COR-L47 (cell line): Measurements from ENCODE around the gene SEC62.

Experiments
- DNase-seq: peaks from one replicate; lab custom pipeline; 2025; lab: John Stamatoyannopoulos, UW

The SEC62 gene, protein sequence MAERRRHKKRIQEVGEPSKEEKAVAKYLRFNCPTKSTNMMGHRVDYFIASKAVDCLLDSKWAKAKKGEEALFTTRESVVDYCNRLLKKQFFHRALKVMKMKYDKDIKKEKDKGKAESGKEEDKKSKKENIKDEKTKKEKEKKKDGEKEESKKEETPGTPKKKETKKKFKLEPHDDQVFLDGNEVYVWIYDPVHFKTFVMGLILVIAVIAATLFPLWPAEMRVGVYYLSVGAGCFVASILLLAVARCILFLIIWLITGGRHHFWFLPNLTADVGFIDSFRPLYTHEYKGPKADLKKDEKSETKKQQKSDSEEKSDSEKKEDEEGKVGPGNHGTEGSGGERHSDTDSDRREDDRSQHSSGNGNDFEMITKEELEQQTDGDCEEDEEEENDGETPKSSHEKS

DNA sequence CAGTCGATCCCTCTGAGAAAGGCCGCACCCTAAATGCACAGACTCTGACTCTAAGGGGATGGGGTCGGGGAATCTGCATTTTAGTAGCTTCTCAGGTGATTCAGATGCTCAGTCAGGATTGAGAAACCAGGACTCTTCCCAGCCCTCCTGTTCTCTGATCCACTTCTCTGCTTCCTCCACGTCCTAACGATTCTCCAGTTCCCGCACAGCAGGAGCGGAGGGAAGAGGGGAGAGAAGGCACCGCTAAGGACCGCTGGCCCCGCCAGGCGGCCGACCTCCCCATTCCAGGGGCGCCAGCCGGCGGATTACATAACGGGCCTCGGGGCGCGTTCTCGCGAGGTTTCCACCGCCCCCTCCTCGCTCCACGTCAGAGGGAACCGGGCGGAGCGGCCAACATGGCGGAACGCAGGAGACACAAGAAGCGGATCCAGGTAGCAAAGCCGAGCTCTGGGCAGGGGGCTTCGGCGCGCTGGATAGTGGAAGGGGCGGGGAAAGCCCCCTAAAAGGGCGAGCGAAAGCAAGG lies at the start of gene SEC62:
SEC62 (plus strand) TSS at position 380 of the 523 bp plus-strand sequence; CDS start at position 396, 16 bp downstream.
- peak; percentile 99 for DNase-seq

DNA sequence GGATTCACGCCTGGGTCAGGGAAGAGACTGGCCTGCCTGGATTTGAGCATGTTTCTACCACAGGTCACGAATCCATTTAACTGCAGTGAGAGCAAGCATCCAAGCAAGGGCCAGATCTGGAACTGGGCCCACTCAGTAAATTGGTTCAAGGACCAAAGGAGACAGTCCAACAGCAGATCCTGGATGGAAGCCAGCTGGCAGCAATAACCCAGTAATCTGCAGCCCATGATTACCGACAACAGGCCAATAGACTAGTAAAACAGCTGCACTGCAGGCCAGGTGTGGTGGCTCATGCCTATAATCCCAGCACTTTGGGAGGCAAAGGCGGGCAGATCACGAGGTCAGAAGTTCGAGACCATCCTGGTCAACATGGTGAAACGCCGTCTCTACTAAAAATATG lies 43.4 kb upstream of the SEC62 start:
- peak; percentile 100 for DNase-seq

GRCh38 chr3:169923831-169924230 lies 42.8 kb upstream of the SEC62 start:
- DNase-seq: no peak

- DNase-seq: no peak
These were observed 36.6 kb upstream of the SEC62 start for GRCh38 chr3:169929830-169930519.

DNA sequence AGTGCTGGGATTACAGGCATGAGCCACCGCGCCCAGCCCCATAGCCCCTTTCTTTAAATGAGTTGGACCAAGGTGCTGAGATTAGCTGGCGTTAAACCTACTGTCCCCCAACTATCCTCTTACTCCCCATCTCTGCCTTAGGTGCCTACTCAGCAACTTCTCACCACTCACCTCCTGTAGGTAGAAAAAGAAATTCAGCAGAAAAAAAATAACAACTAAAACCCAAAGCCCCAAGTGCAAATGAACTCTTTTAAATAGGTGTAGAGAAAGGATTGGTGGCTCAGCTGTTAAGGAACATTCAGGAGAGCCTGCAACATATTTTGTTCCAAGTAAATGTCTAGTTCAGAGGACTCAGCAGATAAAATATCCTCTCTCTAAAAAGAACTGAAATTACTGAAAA lies 35.8 kb upstream of the SEC62 start:
- DNase-seq: no peak

DNA sequence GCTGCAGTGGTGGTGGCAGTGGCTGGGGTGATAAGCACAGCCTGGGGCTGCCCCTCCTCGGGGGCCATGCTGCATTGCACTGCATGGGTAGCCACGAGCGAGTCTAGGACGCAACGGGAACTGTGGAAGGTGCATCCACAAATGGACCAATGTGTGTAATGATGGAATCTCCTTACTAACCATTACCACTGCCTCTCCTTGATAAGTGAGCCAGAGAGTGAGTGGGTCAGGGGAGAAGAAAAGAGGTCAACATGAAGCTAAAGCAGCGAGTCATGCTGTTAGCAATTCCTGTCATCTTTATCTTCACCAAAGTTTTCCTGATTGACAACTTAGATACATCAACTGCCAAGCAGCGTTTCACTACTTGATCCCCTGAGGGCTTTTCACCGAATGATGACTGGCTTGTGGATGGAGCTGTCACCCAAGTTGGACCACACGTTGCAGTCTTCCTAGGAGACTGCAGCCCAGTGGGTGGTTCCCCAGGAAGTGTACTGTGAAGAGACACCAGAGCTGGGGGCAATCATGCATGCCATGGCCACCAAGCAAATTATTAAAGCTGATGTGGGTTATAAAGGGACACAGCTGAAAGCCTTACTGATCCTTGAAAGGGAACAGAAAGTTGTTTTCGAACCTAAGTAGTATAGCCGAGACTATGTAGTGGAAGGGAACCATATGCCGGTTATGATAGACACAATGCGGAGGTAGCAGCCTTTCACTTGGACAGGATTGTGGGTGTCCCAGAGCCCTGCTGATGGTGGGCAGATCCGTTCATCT lies 34.7 kb upstream of the SEC62 start:
- no peak for DNase-seq

GRCh38 chr3:169939320-169939719 lies 27.3 kb upstream of the SEC62 start:
- DNase-seq: no peak

GRCh38 chr3:169939751-169940150 lies 26.9 kb upstream of the SEC62 start:
- no peak for DNase-seq

DNA sequence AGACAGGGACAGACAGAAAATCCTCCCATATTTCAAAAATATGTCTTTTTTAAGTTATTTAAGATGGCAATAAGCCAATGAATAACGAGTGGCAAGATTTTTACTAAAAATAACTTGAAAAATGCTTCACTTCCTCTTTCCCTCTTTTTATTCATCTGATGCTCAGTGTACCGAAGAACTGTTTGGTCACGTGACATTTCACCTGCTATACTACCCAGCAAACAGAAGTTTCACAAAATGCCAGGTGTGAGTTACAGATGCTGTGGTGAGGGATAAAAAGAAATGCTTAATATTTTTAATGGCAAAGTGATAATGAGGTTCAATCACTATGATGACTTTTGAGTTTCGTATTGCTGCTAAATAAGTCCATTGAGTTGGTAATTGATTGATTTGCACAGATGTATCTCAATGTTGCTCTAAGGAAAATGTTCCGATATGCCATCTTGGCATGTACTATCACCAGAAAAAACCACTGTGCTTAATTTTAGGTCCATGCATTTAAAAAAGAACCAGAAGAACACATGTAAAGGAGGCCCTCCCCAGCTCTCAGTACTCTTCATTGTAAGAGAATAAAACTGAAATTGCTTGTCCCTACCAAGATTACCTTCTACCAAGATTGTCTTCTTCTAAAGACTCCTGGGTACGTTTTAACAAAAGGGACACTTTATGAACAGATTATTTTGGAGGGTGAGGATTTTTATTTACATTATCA lies 26.0 kb upstream of the SEC62 start:
- DNase-seq: no peak

GRCh38 chr3:169945313-169945712 lies 21.3 kb upstream of the SEC62 start:
- no peak for DNase-seq

GRCh38 chr3:169946336-169946735 lies 20.3 kb upstream of the SEC62 start:
- no peak for DNase-seq

DNA sequence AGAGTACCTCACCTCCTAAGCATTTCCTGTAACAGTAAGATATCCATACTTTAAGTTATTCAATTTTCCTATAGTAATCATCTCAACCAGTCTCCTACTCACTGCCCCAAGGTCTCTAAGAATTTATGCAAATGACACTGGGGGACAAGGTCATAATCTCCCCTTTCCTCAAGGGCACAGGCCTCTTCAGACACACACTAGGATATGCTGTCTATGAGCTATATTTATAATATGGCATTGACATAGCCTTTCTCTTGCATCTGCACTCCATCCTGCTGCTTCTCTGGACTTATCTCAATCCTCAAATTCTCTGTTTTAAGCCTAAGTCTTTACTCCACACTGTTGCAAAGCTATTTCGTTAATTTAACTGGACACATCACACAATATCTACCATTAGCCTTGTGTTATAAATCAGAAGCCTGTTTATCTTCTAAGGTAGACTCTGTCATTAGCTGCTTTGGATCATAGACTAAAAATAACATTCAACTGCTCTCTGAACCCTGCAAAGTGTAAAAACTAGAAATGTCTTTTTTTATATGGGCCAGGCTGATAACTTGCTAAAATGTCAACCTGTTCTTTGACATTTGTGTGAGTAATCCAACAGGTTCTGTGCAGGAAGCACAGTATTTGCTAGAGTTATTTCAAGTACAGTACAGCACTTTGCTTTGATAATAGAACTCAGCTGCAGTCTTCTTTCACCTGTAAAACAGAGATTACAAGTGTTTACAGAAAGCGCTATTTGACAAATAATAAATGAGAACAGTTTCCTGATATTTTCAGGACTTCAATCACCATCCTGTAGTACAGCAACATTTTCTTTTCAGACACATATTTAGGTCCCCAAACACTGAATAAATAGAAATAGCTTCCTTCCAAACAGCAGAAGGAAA lies 17.8 kb upstream of the SEC62 start:
- DNase-seq: no peak

DNA sequence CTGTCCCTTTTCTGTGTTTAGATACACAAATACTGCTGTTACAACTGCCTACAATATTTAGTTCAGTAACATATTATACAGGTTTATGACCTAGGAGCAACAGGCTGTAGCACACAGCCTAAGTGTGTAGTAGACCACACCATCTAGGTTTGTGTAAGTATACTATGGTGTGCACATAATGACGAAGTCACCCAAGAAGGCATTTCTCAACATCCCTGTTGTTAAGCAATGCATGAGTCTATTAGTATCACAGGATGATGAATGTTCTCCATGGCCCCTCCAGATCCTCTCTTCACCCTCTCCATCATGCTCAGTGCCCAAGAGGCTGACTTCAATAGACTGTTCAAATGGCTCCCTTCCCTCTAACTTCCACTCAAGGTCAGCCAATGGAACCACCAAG lies 14.6 kb upstream of the SEC62 start:
- DNase-seq: no peak

GRCh38 chr3:169953462-169954141 lies 13.0 kb upstream of the SEC62 start:
- DNase-seq: no peak

- DNase-seq: no peak
These were observed 12.4 kb upstream of the SEC62 start for GRCh38 chr3:169954142-169954756.

GRCh38 chr3:169955406-169955805 lies 11.2 kb upstream of the SEC62 start:
- no peak for DNase-seq

GRCh38 chr3:169964176-169964575 lies 2.4 kb upstream of the SEC62 start:
- DNase-seq: no peak

DNA sequence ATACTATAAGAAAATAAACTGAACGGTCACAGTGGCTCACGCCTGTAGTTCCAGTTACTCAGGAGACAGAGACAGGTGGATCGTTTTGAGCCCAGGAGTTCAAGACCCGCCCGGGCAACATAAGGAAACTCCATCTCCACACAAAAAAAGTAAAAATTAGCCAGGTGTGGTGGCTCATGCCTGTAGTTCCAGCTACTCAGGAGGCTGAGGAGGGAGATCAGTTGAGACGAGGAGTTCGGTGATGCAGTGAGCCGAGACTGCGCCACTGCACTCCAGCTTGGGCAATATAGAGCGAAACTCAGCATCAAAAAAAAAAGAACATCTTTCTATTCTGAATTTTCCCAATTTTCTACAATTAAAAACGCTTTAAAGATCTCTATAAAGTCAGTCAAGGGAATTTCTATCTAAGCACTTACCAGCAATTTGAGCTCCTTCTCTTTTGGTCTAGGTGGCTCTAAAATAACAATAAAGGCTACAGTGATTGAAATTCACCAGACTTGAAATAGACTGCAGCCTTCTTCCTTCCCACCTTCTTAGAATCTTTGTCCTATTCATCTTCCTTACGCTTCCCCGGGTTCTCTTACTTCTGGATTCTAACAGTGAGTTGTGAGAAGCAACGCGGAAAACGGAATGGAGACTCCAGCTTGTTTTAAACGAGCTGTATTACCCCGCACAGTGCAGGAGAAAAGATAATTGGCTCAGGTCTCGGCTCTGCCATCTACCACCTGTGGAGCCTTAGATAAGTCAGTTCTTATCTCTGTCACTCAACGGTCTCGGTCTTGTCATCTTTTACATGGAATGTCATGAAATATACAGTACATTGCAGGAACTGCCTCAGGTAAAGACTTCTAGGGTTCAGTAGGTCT lies 812 bp upstream of the SEC62 start:
- peak; percentile 34 for DNase-seq
